Neuronal stem cell (in vitro differentiated cells): ENCODE data around the gene NOS1.

ENCODE experiments used
- DNase-seq: peaks from one replicate; pipeline ENCODE4 v3.0.0-alpha.2; 2013; ENCODE audit warnings: low spot score
- H2AFZ ChIP-seq: one replicate; pipeline ENCODE4 v1.6.1; 2013; ENCODE audit warnings: mild to moderate bottlenecking, low read length, inconsistent platforms
- H2AK5ac ChIP-seq: 2 replicates; pipeline ENCODE4 v1.6.1; 2013; ENCODE audit warnings: low read depth, mild to moderate bottlenecking, inconsistent platforms, low read length, moderate library complexity, mixed read lengths
- H2BK120ac ChIP-seq: 2 replicates; pipeline ENCODE4 v1.6.1; 2013; ENCODE audit warnings: low read depth, mild to moderate bottlenecking, inconsistent platforms, low read length, moderate library complexity, mixed read lengths
- H2BK12ac ChIP-seq: one replicate; pipeline ENCODE4 v1.6.1; 2013; ENCODE audit warnings: low read length, inconsistent platforms
- H2BK15ac ChIP-seq: 2 replicates; pipeline ENCODE4 v1.6.1; 2013; ENCODE audit warnings: mild to moderate bottlenecking, low read length, inconsistent platforms, mixed read lengths
- H2BK5ac ChIP-seq: one replicate; pipeline ENCODE4 v1.6.1; 2013; ENCODE audit warnings: inconsistent platforms, mild to moderate bottlenecking, low read length, moderate library complexity
- H3K14ac ChIP-seq: one replicate; pipeline ENCODE4 v1.6.1; 2013; ENCODE audit warnings: low read length, inconsistent platforms
- H3K18ac ChIP-seq: 2 replicates; pipeline ENCODE4 v1.6.1; 2013; ENCODE audit warnings: low read length, inconsistent platforms
- H3K23ac ChIP-seq: 2 replicates; pipeline ENCODE4 v1.6.1; 2013; ENCODE audit warnings: low read depth, mild to moderate bottlenecking, mixed read lengths, low read length, inconsistent platforms; ENCODE audit not compliant: poor library complexity
- H3K27ac ChIP-seq: replicated peaks from 3 replicates; pipeline ENCODE4 v1.5.1; 2013; ENCODE audit warnings: low read length, inconsistent platforms
- H3K27me3 ChIP-seq, 3 experiments: 2 replicates each; pipeline ENCODE4 v1.6.1; 2013; ENCODE audit warnings: low read length in 3 of 3, mild to moderate bottlenecking in 2 of 3, inconsistent platforms in 1 of 3, low read depth in 1 of 3, mixed read lengths in 1 of 3, moderate library complexity in 1 of 3; ENCODE audit not compliant: control insufficient read depth in 3 of 3, insufficient read depth in 3 of 3
- H3K36me3 ChIP-seq, 2 donors: replicated peaks in 1 of 2; 2 replicates each; pipeline ENCODE4 v1.6.1; 2013; ENCODE audit warnings: low read length in 2 of 2; ENCODE audit not compliant: control insufficient read depth in 2 of 2, insufficient read depth in 2 of 2
- H3K4ac ChIP-seq: 2 replicates; pipeline ENCODE4 v1.6.1; 2013; ENCODE audit warnings: inconsistent platforms, mild to moderate bottlenecking, low read length, moderate library complexity
- H3K4me1 ChIP-seq, 2 donors: 1 replicate in 1 of 2; 2 replicates in 1 of 2; pipeline ENCODE4 v1.6.1; 2013; ENCODE audit warnings: low read length in 2 of 2, low read depth in 1 of 2; ENCODE audit not compliant: control insufficient read depth in 2 of 2, insufficient read depth in 1 of 2
- H3K4me2 ChIP-seq: one replicate; pipeline ENCODE4 v1.6.1; 2013; ENCODE audit warnings: mild to moderate bottlenecking, low read length, inconsistent platforms; ENCODE audit not compliant: insufficient read depth, poor library complexity, severe bottlenecking
- H3K4me3 ChIP-seq, 2 donors: 2 replicates each; pipeline ENCODE4 v1.5.1; 2013; ENCODE audit warnings: low read length in 2 of 2, mild to moderate bottlenecking in 2 of 2, inconsistent platforms in 1 of 2, moderate library complexity in 1 of 2
- H3K79me1 ChIP-seq: one replicate; pipeline ENCODE4 v1.6.1; 2013; ENCODE audit warnings: low read depth, mild to moderate bottlenecking, inconsistent platforms, low read length, moderate library complexity
- H3K9ac ChIP-seq: one replicate; pipeline ENCODE4 v1.6.1; 2013; ENCODE audit warnings: mild to moderate bottlenecking, low read depth, low read length, inconsistent platforms; ENCODE audit not compliant: poor library complexity
- H3K9me3 ChIP-seq, 2 donors: replicated peaks in 1 of 2; 2 replicates each; pipeline versions ENCODE3 to v1.6.1; 2013; ENCODE audit warnings: low read length in 2 of 2, mild to moderate bottlenecking in 2 of 2, inconsistent platforms in 1 of 2, low read depth in 1 of 2, mixed read lengths in 1 of 2, moderate library complexity in 1 of 2; ENCODE audit not compliant: control insufficient read depth in 2 of 2, insufficient read depth in 1 of 2
- H4K8ac ChIP-seq: one replicate; pipeline ENCODE4 v1.6.1; 2013; ENCODE audit warnings: low read depth, mild to moderate bottlenecking, inconsistent platforms, low read length, moderate library complexity
- H4K91ac ChIP-seq: one replicate; pipeline ENCODE4 v1.6.1; 2013; ENCODE audit warnings: low read length, low read depth, mild to moderate bottlenecking, inconsistent platforms; ENCODE audit not compliant: poor library complexity
- WGBS, 2 donors: extraction: QIAGEN DNeasy Blood & Tissue Kit; methylation state at CpG; one replicate each; pipeline ENCODE4 v1.1.7; 2013; ENCODE audit warnings: missing lambda C conversion rate in 2 of 2, mixed read lengths in 1 of 2; ENCODE audit not compliant: insufficient read length in 2 of 2, insufficient replicate concordance in 1 of 2; ENCODE audit errors: extremely low coverage in 2 of 2; 5-methylcytosine and 5-hydroxymethylcytosine counted together

The NOS1 gene

GRCh38 chr12:117284140-117284539, 77.3 kb downstream of the NOS1 start:
- Histone ChIP-seq H3K36me3 (no peaks in the 10 kb centered on the region), H2BK5ac (no peak overlapping the region), H2BK12ac (no peak overlapping the region), H3K9ac (no peak overlapping the region), H3K14ac (no peak overlapping the region), H3K27ac (no peak overlapping the region), H2BK120ac (no peak overlapping the region), H4K8ac (no peak overlapping the region), H3K27me3 (peaks cover 0 to 3% (median 0%) of the 10 kb centered on the region in 3 experiments), H2AK5ac (no peak overlapping the region), H4K91ac (no peak overlapping the region), H3K9me3 (peaks cover 0 to 2% of the 10 kb centered on the region in 2 donors), H3K4ac (no peak overlapping the region), H3K4me2 (no peak overlapping the region), H3K4me1 (no peaks in the 10 kb centered on the region), H3K18ac (no peak overlapping the region), H2BK15ac (no peak overlapping the region), H2AFZ (no peak overlapping the region), H3K4me3 (no peak overlapping the region), H3K23ac (no peak overlapping the region), H3K79me1 (no peaks in the 10 kb centered on the region)
- no peak for DNase-seq
- no CpG with 5 or more reads among the region's 9 CpGs for WGBS, 2 donors

- no peak for DNase-seq
- WGBS, 2 donors: no CpG with 5 or more reads among the region's 5 CpGs
- no peak overlapping the region for H2BK15ac ChIP-seq
- no peak overlapping the region for H3K4ac ChIP-seq
- no peaks in the 10 kb centered on the region for H3K79me1 ChIP-seq
- peaks cover 0 to 3% (median 0%) of the 10 kb centered on the region in 3 experiments for H3K27me3 ChIP-seq
- H3K36me3 ChIP-seq: no peaks in the 10 kb centered on the region
- H3K27ac ChIP-seq: no peak overlapping the region
- no peak overlapping the region for H4K91ac ChIP-seq
- no peak overlapping the region for H2AFZ ChIP-seq
- no peak overlapping the region for H3K14ac ChIP-seq
- no peak overlapping the region for H4K8ac ChIP-seq
- no peaks in the 10 kb centered on the region for H3K4me1 ChIP-seq
- no peak overlapping the region for H2BK12ac ChIP-seq
- no peak overlapping the region for H2BK120ac ChIP-seq
- H2AK5ac ChIP-seq: no peak overlapping the region
- no peak overlapping the region for H3K18ac ChIP-seq
- H3K4me3 ChIP-seq: no peak overlapping the region
- no peaks in the 10 kb centered on the region for H3K9me3 ChIP-seq
- no peak overlapping the region for H3K9ac ChIP-seq
- H3K23ac ChIP-seq: no peak overlapping the region
- H2BK5ac ChIP-seq: no peak overlapping the region
- H3K4me2 ChIP-seq: no peak overlapping the region
Observed at GRCh38 chr12:117282490-117282889, 78.9 kb downstream of the NOS1 start.

GRCh38 chr12:117280019-117280680, 81.3 kb downstream of the NOS1 start:
- H4K8ac ChIP-seq: no peak overlapping the region
- no peak overlapping the region for H3K27ac ChIP-seq
- no peak overlapping the region for H3K4me2 ChIP-seq
- no peak overlapping the region for H3K4me3 ChIP-seq
- H3K4me1 ChIP-seq: no peaks in the 10 kb centered on the region
- H3K14ac ChIP-seq: no peak overlapping the region
- no peak overlapping the region for H2AFZ ChIP-seq
- DNase-seq: no peak
- no peak overlapping the region for H3K9ac ChIP-seq
- H3K18ac ChIP-seq: no peak overlapping the region
- H2BK15ac ChIP-seq: no peak overlapping the region
- no peaks in the 10 kb centered on the region for H3K79me1 ChIP-seq
- peaks cover 0 to 3% (median 0%) of the 10 kb centered on the region in 3 experiments for H3K27me3 ChIP-seq
- no peak overlapping the region for H3K23ac ChIP-seq
- H2BK5ac ChIP-seq: no peak overlapping the region
- H3K4ac ChIP-seq: no peak overlapping the region
- no peak overlapping the region for H2AK5ac ChIP-seq
- no peak overlapping the region for H2BK12ac ChIP-seq
- no peak overlapping the region for H2BK120ac ChIP-seq
- no peaks in the 10 kb centered on the region for H3K36me3 ChIP-seq
- no peaks in the 10 kb centered on the region for H3K9me3 ChIP-seq
- WGBS, 2 donors: no CpG with 5 or more reads among the region's 8 CpGs
- H4K91ac ChIP-seq: no peak overlapping the region

GRCh38 chr12:117279606-117280005, 81.8 kb downstream of the NOS1 start:
- Histone ChIP-seq H2BK15ac (no peak overlapping the region), H2BK120ac (no peak overlapping the region), H3K18ac (no peak overlapping the region), H3K4me3 (no peak overlapping the region), H4K8ac (no peak overlapping the region), H3K4me1 (no peaks in the 10 kb centered on the region), H4K91ac (no peak overlapping the region), H2AFZ (no peak overlapping the region), H3K27me3 (peaks cover 0 to 3% (median 0%) of the 10 kb centered on the region in 3 experiments), H3K36me3 (no peaks in the 10 kb centered on the region), H3K9ac (no peak overlapping the region), H3K9me3 (no peaks in the 10 kb centered on the region), H3K27ac (no peak overlapping the region), H2AK5ac (no peak overlapping the region), H3K4me2 (no peak overlapping the region), H3K79me1 (no peaks in the 10 kb centered on the region), H3K23ac (no peak overlapping the region), H2BK5ac (no peak overlapping the region), H3K4ac (no peak overlapping the region), H3K14ac (no peak overlapping the region), H2BK12ac (no peak overlapping the region)
- DNase-seq: no peak
- no CpG with 5 or more reads among the region's 8 CpGs for WGBS, 2 donors
